ENCODE results near the gene BBS10.
A peak's percentile ranks its signal among the peaks of the same experiment; 100 is the strongest.
"Not testable (repeated sequence)": the region's sequence is repeated elsewhere in the genome, so short reads cannot be mapped to it uniquely, and the experiment has no call there.

BBS10 gene

GRCh38 chr12:76348079-76348901 is at the start of gene BBS10:
TSS of gene BBS10 (minus strand) at chr12:76348415. CDS start at chr12:76348358, 57 bp downstream.
- DNase-seq (ENCODE audit: low read depth): peak; percentile 65

- no peak for DNase-seq (ENCODE audit: low read depth)
Observed at GRCh38 chr12:76391461-76391860, 43.2 kb upstream of the BBS10 start.

- DNase-seq (ENCODE audit: low read depth): no peak
Observed at GRCh38 chr12:76387614-76388013, 39.4 kb upstream of the BBS10 start.

GRCh38 chr12:76384560-76384959 is 36.3 kb upstream of the BBS10 start:
- no peak for DNase-seq (ENCODE audit: low read depth)

- no peak for DNase-seq (ENCODE audit: low read depth)
Observed at GRCh38 chr12:76383988-76384387, 35.8 kb upstream of the BBS10 start.

- no peak for DNase-seq (ENCODE audit: low read depth)
Observed at GRCh38 chr12:76379261-76379660, 31.0 kb upstream of the BBS10 start.

- not testable (repeated sequence) for DNase-seq (ENCODE audit: low read depth)
Observed at GRCh38 chr12:76376876-76377275, 28.7 kb upstream of the BBS10 start.

- no peak for DNase-seq (ENCODE audit: low read depth)
Observed at GRCh38 chr12:76375939-76376338, 27.7 kb upstream of the BBS10 start.

- no peak for DNase-seq (ENCODE audit: low read depth)
Observed at GRCh38 chr12:76375470-76375869, 27.3 kb upstream of the BBS10 start.

- DNase-seq (ENCODE audit: low read depth): peak; percentile 14
Observed at GRCh38 chr12:76374386-76375020, 26.3 kb upstream of the BBS10 start.

- no peak for DNase-seq (ENCODE audit: low read depth)
Observed at GRCh38 chr12:76368230-76368629, 20.0 kb upstream of the BBS10 start.

GRCh38 chr12:76366163-76366562 is 17.9 kb upstream of the BBS10 start:
- DNase-seq (ENCODE audit: low read depth): no peak

- DNase-seq (ENCODE audit: low read depth): not testable (repeated sequence)
Observed at GRCh38 chr12:76364131-76364530, 15.9 kb upstream of the BBS10 start.

GRCh38 chr12:76360316-76360715 is 12.1 kb upstream of the BBS10 start:
- DNase-seq (ENCODE audit: low read depth): no peak

- DNase-seq (ENCODE audit: low read depth): no peak
Observed at GRCh38 chr12:76356071-76356470, 7.9 kb upstream of the BBS10 start.

- no peak for DNase-seq (ENCODE audit: low read depth)
Observed at GRCh38 chr12:76346798-76347420, 1.3 kb downstream of the BBS10 start.

GRCh38 chr12:76346236-76346635 is 2.0 kb downstream of the BBS10 start:
- DNase-seq (ENCODE audit: low read depth): no peak

GRCh38 chr12:76345569-76345968 is 2.6 kb downstream of the BBS10 start:
- DNase-seq (ENCODE audit: low read depth): no peak

- no peak for DNase-seq (ENCODE audit: low read depth)
Observed at GRCh38 chr12:76341436-76342030, 6.7 kb downstream of the BBS10 start.

GRCh38 chr12:76340680-76341435 is 7.4 kb downstream of the BBS10 start:
- no peak for DNase-seq (ENCODE audit: low read depth)

GRCh38 chr12:76337583-76337982 is 10.6 kb downstream of the BBS10 start:
- peak; percentile 66 for DNase-seq (ENCODE audit: low read depth)

GRCh38 chr12:76332606-76333005 is 15.6 kb downstream of the BBS10 start:
- DNase-seq (ENCODE audit: low read depth): no peak

All from non-pigmented ciliary epithelial cell (primary cell).